Measurements from ENCODE around the gene DYNC1H1. TPM values are rescaled to one million over a fixed set of nuclear protein-coding genes. Genes with fewer than 3 reads are reported as not detected.

The DYNC1H1 gene
- total RNA-seq, 1 donor from 2014 or later, result 662 TPM

DNA sequence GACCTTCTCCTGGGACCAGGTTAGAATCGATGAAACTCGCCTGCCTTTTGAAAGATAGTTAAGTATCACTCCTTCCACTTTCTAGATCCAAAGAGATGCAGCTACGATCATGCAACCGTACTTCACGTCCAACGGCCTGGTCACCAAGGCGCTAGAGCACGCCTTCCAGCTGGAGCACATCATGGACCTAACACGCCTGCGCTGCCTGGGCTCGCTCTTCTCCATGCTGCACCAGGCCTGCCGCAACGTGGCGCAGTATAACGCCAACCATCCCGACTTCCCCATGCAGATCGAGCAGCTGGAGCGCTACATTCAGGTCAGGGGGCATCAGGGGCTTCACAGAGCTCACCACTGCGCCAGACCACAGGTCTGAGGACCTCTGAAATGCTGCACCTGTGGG is 51.4 kb downstream of the DYNC1H1 start:
- Mint-ChIP-seq H3K27me3 (ENCODE audit: unreplicated experiment) (no peaks in the 10 kb centered on the region), H3K27ac (ENCODE audit: unreplicated experiment) (no peak overlapping the region), H3K4me1 (ENCODE audit: unreplicated experiment) (no peaks in the 10 kb centered on the region), H3K4me3 (ENCODE audit: unreplicated experiment) (no peak overlapping the region), H3K36me3 (ENCODE audit: low read depth, unreplicated experiment) (peaks cover 78% of the 10 kb centered on the region), H3K9me3 (ENCODE audit: unreplicated experiment) (no peaks in the 10 kb centered on the region)
- TF ChIP-seq, protein P1, sequence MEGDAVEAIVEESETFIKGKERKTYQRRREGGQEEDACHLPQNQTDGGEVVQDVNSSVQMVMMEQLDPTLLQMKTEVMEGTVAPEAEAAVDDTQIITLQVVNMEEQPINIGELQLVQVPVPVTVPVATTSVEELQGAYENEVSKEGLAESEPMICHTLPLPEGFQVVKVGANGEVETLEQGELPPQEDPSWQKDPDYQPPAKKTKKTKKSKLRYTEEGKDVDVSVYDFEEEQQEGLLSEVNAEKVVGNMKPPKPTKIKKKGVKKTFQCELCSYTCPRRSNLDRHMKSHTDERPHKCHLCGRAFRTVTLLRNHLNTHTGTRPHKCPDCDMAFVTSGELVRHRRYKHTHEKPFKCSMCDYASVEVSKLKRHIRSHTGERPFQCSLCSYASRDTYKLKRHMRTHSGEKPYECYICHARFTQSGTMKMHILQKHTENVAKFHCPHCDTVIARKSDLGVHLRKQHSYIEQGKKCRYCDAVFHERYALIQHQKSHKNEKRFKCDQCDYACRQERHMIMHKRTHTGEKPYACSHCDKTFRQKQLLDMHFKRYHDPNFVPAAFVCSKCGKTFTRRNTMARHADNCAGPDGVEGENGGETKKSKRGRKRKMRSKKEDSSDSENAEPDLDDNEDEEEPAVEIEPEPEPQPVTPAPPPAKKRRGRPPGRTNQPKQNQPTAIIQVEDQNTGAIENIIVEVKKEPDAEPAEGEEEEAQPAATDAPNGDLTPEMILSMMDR (IDR thresholded peaks at IDR 0.05; ENCODE audit: unreplicated experiment), result no peak
- no peak for DNase-seq (ENCODE audit: low spot score)

DNA sequence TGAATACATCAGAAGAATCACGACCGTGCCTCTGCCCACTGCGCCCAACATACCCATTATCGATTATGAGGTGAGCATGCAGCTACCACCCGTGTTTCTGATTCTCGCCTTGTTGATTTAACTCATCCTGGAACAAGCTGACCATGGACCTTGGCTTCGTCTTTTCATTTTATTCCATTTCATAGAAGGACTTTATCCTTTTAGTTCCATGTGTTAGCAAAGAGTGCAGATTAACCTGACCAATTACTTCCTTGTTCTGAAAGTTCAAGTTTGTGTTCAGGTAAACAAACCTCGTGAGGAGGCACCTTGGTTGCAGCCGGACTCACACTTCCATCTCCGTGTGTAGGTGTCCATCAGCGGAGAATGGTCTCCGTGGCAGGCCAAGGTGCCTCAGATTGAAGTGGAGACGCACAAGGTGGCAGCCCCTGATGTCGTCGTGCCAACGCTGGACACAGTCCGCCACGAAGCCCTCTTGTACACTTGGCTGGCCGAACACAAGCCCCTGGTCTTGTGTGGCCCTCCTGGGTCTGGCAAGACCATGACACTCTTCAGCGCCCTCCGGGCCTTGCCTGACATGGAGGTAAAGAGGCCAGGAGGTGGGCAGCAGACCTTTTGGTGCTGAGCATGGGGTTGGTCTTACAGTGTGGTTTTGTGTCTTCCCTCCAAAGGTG is 52.2 kb downstream of the DYNC1H1 start:
- Mint-ChIP-seq H3K27ac (ENCODE audit: unreplicated experiment) (no peak overlapping the region), H3K9me3 (ENCODE audit: unreplicated experiment) (no peaks in the 10 kb centered on the region), H3K36me3 (ENCODE audit: low read depth, unreplicated experiment) (peaks cover 76% of the 10 kb centered on the region), H3K4me1 (ENCODE audit: unreplicated experiment) (no peaks in the 10 kb centered on the region), H3K27me3 (ENCODE audit: unreplicated experiment) (no peaks in the 10 kb centered on the region), H3K4me3 (ENCODE audit: unreplicated experiment) (peak overlapping the region; percentile 13)
- DNase-seq (ENCODE audit: low spot score), result no peak
- TF ChIP-seq, protein P1 (IDR thresholded peaks at IDR 0.05; ENCODE audit: unreplicated experiment), result no peak

GRCh38 chr14:102018251-102018650 is 53.9 kb downstream of the DYNC1H1 start:
- H3K27ac Mint-ChIP-seq (ENCODE audit: unreplicated experiment), result no peak overlapping the region
- H3K9me3 Mint-ChIP-seq (ENCODE audit: unreplicated experiment), result no peaks in the 10 kb centered on the region
- TF ChIP-seq, protein P1 (IDR thresholded peaks at IDR 0.05; ENCODE audit: unreplicated experiment), result no peak

DNA sequence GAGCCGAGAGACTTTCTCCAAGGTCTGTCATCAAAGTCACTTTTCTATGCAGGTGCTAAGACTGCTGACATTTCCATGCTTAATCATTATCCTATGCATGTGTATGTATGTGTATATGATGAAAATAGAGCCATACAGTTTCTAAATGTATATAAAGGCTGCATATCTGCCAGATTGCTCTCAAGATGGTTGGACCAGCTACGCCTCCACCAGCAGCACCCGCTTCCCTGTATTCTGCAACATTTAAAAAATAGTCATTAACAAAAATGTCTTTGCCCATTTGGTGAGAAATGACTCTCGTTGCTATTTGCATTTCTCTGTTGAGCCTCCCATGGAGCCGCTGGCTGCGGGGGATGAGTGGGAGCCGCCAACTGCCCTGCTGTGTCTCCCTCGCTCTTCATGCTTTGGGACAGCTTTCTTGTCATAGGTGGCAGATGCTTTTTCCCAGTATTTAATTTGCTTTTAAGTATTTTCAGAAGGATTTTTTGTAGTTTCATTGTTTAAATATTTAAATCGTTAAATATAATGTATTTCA is 54.7 kb downstream of the DYNC1H1 start:
- H3K36me3 Mint-ChIP-seq (ENCODE audit: low read depth, unreplicated experiment), result peaks cover 61% of the 10 kb centered on the region
- no peak overlapping the region for H3K27ac Mint-ChIP-seq (ENCODE audit: unreplicated experiment)
- TF ChIP-seq, protein P1 (IDR thresholded peaks at IDR 0.05; ENCODE audit: unreplicated experiment), result no peak

More at GRCh38 chr14:102018251-102018650, 53.9 kb downstream of the DYNC1H1 start:
- Mint-ChIP-seq H3K4me1 (ENCODE audit: unreplicated experiment) (no peaks in the 10 kb centered on the region), H3K27me3 (ENCODE audit: unreplicated experiment) (no peaks in the 10 kb centered on the region), H3K4me3 (ENCODE audit: unreplicated experiment) (no peak overlapping the region), H3K36me3 (ENCODE audit: low read depth, unreplicated experiment) (peaks cover 68% of the 10 kb centered on the region)
- no peak for DNase-seq (ENCODE audit: low spot score)

More for the DNA sequence above, 54.7 kb downstream of the DYNC1H1 start:
- peak overlapping the region; percentile 59 for H3K4me3 Mint-ChIP-seq (ENCODE audit: unreplicated experiment)
- no peaks in the 10 kb centered on the region for H3K9me3 Mint-ChIP-seq (ENCODE audit: unreplicated experiment)
- no peaks in the 10 kb centered on the region for H3K27me3 Mint-ChIP-seq (ENCODE audit: unreplicated experiment)
- no peak for DNase-seq (ENCODE audit: low spot score)
- H3K4me1 Mint-ChIP-seq (ENCODE audit: unreplicated experiment), result no peaks in the 10 kb centered on the region

All from endothelial cell (in vitro differentiated cells).